Glutamatergic neuron (in vitro differentiated cells): Measurements from ENCODE around the gene PCK2. TPM values are rescaled to one million over a fixed set of nuclear protein-coding genes. Genes with fewer than 3 reads are reported as not detected.

Source experiments
- DNase-seq: peaks from one replicate; pipeline ENCODE4 v3.0.0; 2022
- H3K27ac Mint-ChIP-seq: one replicate; pipeline ENCODE4 v1.8.0; 2020; ENCODE audit warnings: mild to moderate bottlenecking, mixed read lengths, inconsistent platforms; ENCODE audit not compliant: unreplicated experiment
- H3K27me3 Mint-ChIP-seq: one replicate; pipeline ENCODE4 v1.8.0; 2020; ENCODE audit warnings: mild to moderate bottlenecking, moderate library complexity, mixed read lengths, inconsistent platforms; ENCODE audit not compliant: unreplicated experiment
- H3K36me3 Mint-ChIP-seq: one replicate; pipeline ENCODE4 v1.8.0; 2020; ENCODE audit warnings: mild to moderate bottlenecking, mixed read lengths, inconsistent platforms; ENCODE audit not compliant: unreplicated experiment
- H3K4me1 Mint-ChIP-seq: one replicate; pipeline ENCODE4 v1.8.0; 2020; ENCODE audit warnings: mild to moderate bottlenecking, low read depth, mixed read lengths, inconsistent platforms; ENCODE audit not compliant: unreplicated experiment
- H3K4me3 Mint-ChIP-seq: one replicate; pipeline ENCODE4 v1.8.0; 2020; ENCODE audit warnings: mild to moderate bottlenecking, mixed read lengths, inconsistent platforms; ENCODE audit not compliant: unreplicated experiment
- H3K9me3 Mint-ChIP-seq: one replicate; pipeline ENCODE4 v1.8.0; 2020; ENCODE audit warnings: mild to moderate bottlenecking, moderate library complexity, mixed read lengths, inconsistent platforms; ENCODE audit not compliant: unreplicated experiment
- CTCF ChIP-seq: fragments of 200-600 bp; sonication (generic); IDR thresholded peaks from one replicate; pipeline ENCODE4 v1.5.0; 2021; ENCODE audit not compliant: partially characterized antibody, unreplicated experiment
- total RNA-seq: library from RNA; stranded (reverse); fragmentation: NEBNext Ultra II Directional; extraction: Animal tissue kit (Norgen Biotek cat#: 25700); gene quantifications from one replicate; pipeline ENCODE4 v1.2.1, GENCODE V29; 2021; ENCODE audit not compliant: unreplicated experiment

Gene PCK2
- total RNA-seq, 1 donor from 2014 or later = 99.9 TPM

GRCh38 chr14:24065408-24065807 is 28.7 kb upstream of the PCK2 start:
- DNase-seq = no peak

GRCh38 chr14:24066496-24067132 is 27.5 kb upstream of the PCK2 start:
- Mint-ChIP-seq H3K4me3 (no peak overlapping the region), H3K27ac (no peak overlapping the region), H3K36me3 (peaks cover 6% of the 10 kb centered on the region), H3K9me3 (peaks cover 5% of the 10 kb centered on the region), H3K27me3 (peaks cover 23% of the 10 kb centered on the region), H3K4me1 (peaks cover 20% of the 10 kb centered on the region)
- no peak for TF ChIP-seq CTCF
- DNase-seq = no peak

More at GRCh38 chr14:24065408-24065807, 28.7 kb upstream of the PCK2 start:
- Mint-ChIP-seq H3K9me3 (peaks cover 3% of the 10 kb centered on the region), H3K36me3 (peaks cover 6% of the 10 kb centered on the region), H3K27me3 (peaks cover 24% of the 10 kb centered on the region), H3K4me1 (peaks cover 13% of the 10 kb centered on the region), H3K27ac (no peak overlapping the region), H3K4me3 (no peak overlapping the region)
- no peak for TF ChIP-seq CTCF

- Mint-ChIP-seq H3K4me3 (no peak overlapping the region), H3K4me1 (peaks cover 17% of the 10 kb centered on the region), H3K36me3 (peaks cover 6% of the 10 kb centered on the region), H3K27ac (no peak overlapping the region), H3K9me3 (peaks cover 5% of the 10 kb centered on the region), H3K27me3 (peaks cover 21% of the 10 kb centered on the region)
- TF ChIP-seq CTCF = no peak
- DNase-seq = no peak
Observed at GRCh38 chr14:24067133-24068082, 26.7 kb upstream of the PCK2 start.

- DNase-seq = no peak
- Mint-ChIP-seq H3K4me3 (no peak overlapping the region), H3K9me3 (peaks cover 5% of the 10 kb centered on the region), H3K27me3 (peaks cover 19% of the 10 kb centered on the region), H3K36me3 (peaks cover 6% of the 10 kb centered on the region), H3K4me1 (peaks cover 17% of the 10 kb centered on the region), H3K27ac (no peak overlapping the region)
- no peak for TF ChIP-seq CTCF
Observed at GRCh38 chr14:24068711-24069410, 25.2 kb upstream of the PCK2 start.

GRCh38 chr14:24069411-24069735 is 24.7 kb upstream of the PCK2 start:
- Mint-ChIP-seq H3K9me3 (peaks cover 5% of the 10 kb centered on the region), H3K27me3 (peaks cover 19% of the 10 kb centered on the region), H3K27ac (no peak overlapping the region), H3K36me3 (peaks cover 6% of the 10 kb centered on the region), H3K4me3 (no peak overlapping the region), H3K4me1 (peaks cover 17% of the 10 kb centered on the region)
- no peak for DNase-seq
- no peak for TF ChIP-seq CTCF
